H1 (cell line): ENCODE results near the gene PLA1A. TPM values are rescaled to one million over a fixed set of nuclear protein-coding genes. Genes with fewer than 3 reads are reported as not detected.

Experiments used
- CTCF ChIA-PET: fragments of 300-600 bp; sonication (Branson Sonifier 250); formaldehyde crosslinking; loops from one replicate; lab custom pipeline; 2021; ENCODE audit not compliant: partially characterized antibody; lab: Charles Lee
- POLR2A ChIA-PET: fragments of 300-600 bp; sonication (Branson Sonifier 250); formaldehyde crosslinking; loops from one replicate; lab custom pipeline; 2021; ENCODE audit warnings: inconsistent platforms; ENCODE audit not compliant: partially characterized antibody; lab: Charles Lee
- DNase-seq, 2 experiments: peaks; one replicate each; pipeline versions ENCODE4 v3.0.0 to v3.0.0-alpha.2; 2010 to 2022; ENCODE audit warnings: low spot score in 2 of 2, low read depth in 1 of 2, mixed read lengths in 1 of 2
- FAIRE-seq: peaks from 2 replicates; lab custom pipeline; 2011; peaks lifted over from hg19 to GRCh38; lab: Jason Lieb, UNC
- H2AFZ ChIP-seq: 2 replicates; pipeline ENCODE4 v1.8.1; 2012; ENCODE audit warnings: low read length, inconsistent platforms
- H2AK5ac ChIP-seq: 2 replicates; pipeline ENCODE4 v1.6.1; 2013; ENCODE audit warnings: low read depth, low read length
- H2BK120ac ChIP-seq: replicated peaks from 2 replicates; pipeline ENCODE3; 2013; ENCODE audit warnings: low read depth, low read length, inconsistent platforms
- H2BK12ac ChIP-seq: 2 replicates; pipeline ENCODE4 v1.6.1; 2013; ENCODE audit warnings: low read depth, low read length
- H2BK15ac ChIP-seq: 2 replicates; pipeline ENCODE4 v1.6.1; 2013; ENCODE audit warnings: low read length
- H2BK20ac ChIP-seq: 2 replicates; pipeline ENCODE4 v1.6.1; 2013; ENCODE audit warnings: low read length
- H2BK5ac ChIP-seq: 2 replicates; pipeline ENCODE4 v1.6.1; 2013; ENCODE audit warnings: low read depth, low read length
- H3K14ac ChIP-seq: 2 replicates; pipeline ENCODE4 v1.6.1; 2013; ENCODE audit warnings: inconsistent platforms; ENCODE audit not compliant: insufficient read length
- H3K18ac ChIP-seq: 2 replicates; pipeline ENCODE4 v1.6.1; 2013; ENCODE audit warnings: low read length; ENCODE audit errors: extremely low read depth
- H3K23ac ChIP-seq: 2 replicates; pipeline ENCODE4 v1.6.1; 2013; ENCODE audit warnings: inconsistent platforms; ENCODE audit not compliant: insufficient read length
- H3K23me2 ChIP-seq: 2 replicates; pipeline ENCODE4 v1.6.1; 2013; ENCODE audit warnings: low read depth, low read length
- H3K27ac ChIP-seq: 2 replicates; pipeline ENCODE4 v1.6.1; 2011; ENCODE audit warnings: low read depth, low read length, inconsistent platforms
- H3K27me3 ChIP-seq, 4 experiments: replicated peaks in 1 of 4; 1 replicate in 1 of 4; 2 replicates in 3 of 4; pipeline versions ENCODE4 v1.6.1 to v1.8.1; 2011 to 2013; ENCODE audit warnings: low read length in 3 of 4, mild to moderate bottlenecking in 3 of 4, inconsistent platforms in 2 of 4, mixed read lengths in 2 of 4, moderate library complexity in 1 of 4; ENCODE audit not compliant: control insufficient read depth in 3 of 4, insufficient read depth in 3 of 4; ENCODE audit errors: extremely low read depth in 1 of 4
- H3K36me3 ChIP-seq, 4 experiments: 2 replicates each; pipeline versions ENCODE4 v1.6.1 to v1.8.1; 2011 to 2013; ENCODE audit warnings: mild to moderate bottlenecking in 4 of 4, low read length in 3 of 4, moderate library complexity in 2 of 4, control low read depth in 1 of 4, inconsistent platforms in 1 of 4; ENCODE audit not compliant: insufficient read depth in 4 of 4, control insufficient read depth in 2 of 4
- H3K4ac ChIP-seq: replicated peaks from 2 replicates; pipeline ENCODE3; 2013; ENCODE audit warnings: low read length, low read depth, mixed read lengths, inconsistent platforms; ENCODE audit not compliant: insufficient read length
- H3K4me1 ChIP-seq, 4 experiments: replicated peaks in 1 of 4; 1 replicate in 1 of 4; 2 replicates in 3 of 4; pipeline versions ENCODE4 v1.6.1 to v1.8.1; 2011 to 2013; ENCODE audit warnings: low read length in 3 of 4, inconsistent platforms in 2 of 4, mixed read lengths in 1 of 4; ENCODE audit not compliant: insufficient read depth in 4 of 4, control insufficient read depth in 3 of 4
- H3K4me2 ChIP-seq, 2 experiments: 2 replicates each; pipeline versions ENCODE4 v1.6.1 to v1.8.1; 2011 to 2013; ENCODE audit warnings: low read depth in 2 of 2, low read length in 2 of 2, control low read depth in 1 of 2, inconsistent platforms in 1 of 2, mild to moderate bottlenecking in 1 of 2; ENCODE audit not compliant: insufficient read depth in 1 of 2
- H3K4me3 ChIP-seq, 4 experiments: fragments of 200-600, 300-600 bp in 1 of 4; sonication (generic), shearing (Covaris generic), sonication (Bioruptor Twin) in 1 of 4; 2 replicates each; pipeline versions ENCODE4 v1.5.1 to v1.8.1; 2011 to 2016; ENCODE audit warnings: low read length in 4 of 4, low read depth in 3 of 4, control low read depth in 2 of 4, inconsistent platforms in 2 of 4, mild to moderate bottlenecking in 2 of 4, mixed read lengths in 1 of 4, moderate library complexity in 1 of 4; ENCODE audit not compliant: insufficient read depth in 2 of 4; ENCODE audit errors: extremely low read depth in 1 of 4
- H3K56ac ChIP-seq: replicated peaks from 2 replicates; pipeline ENCODE3; 2013; ENCODE audit warnings: low read depth, mild to moderate bottlenecking, mixed read lengths, low read length, inconsistent platforms; ENCODE audit not compliant: insufficient read length
- H3K79me1 ChIP-seq: 2 replicates; pipeline ENCODE4 v1.6.1; 2013; ENCODE audit warnings: low read depth, low read length, control low read depth
- H3K79me2 ChIP-seq, 2 experiments: 2 replicates each; pipeline versions ENCODE4 v1.6.1 to v1.8.1; 2012 to 2013; ENCODE audit warnings: low read length in 2 of 2, mild to moderate bottlenecking in 2 of 2, inconsistent platforms in 1 of 2; ENCODE audit not compliant: insufficient read depth in 2 of 2, control insufficient read depth in 1 of 2
- H3K9ac ChIP-seq, 4 experiments: replicated peaks in 1 of 4; 1 replicate in 1 of 4; 2 replicates in 3 of 4; pipeline versions ENCODE4 v1.6.1 to v1.8.1; 2011 to 2013; ENCODE audit warnings: low read depth in 3 of 4, low read length in 3 of 4, control low read depth in 2 of 4, mild to moderate bottlenecking in 2 of 4, moderate library complexity in 2 of 4, inconsistent platforms in 1 of 4; ENCODE audit errors: extremely low read depth in 1 of 4
- H3K9me3 ChIP-seq, 2 experiments: 2 replicates each; pipeline versions ENCODE4 v1.6.1 to v1.8.1; 2012 to 2013; ENCODE audit warnings: mild to moderate bottlenecking in 2 of 2, moderate library complexity in 2 of 2, control low read depth in 1 of 2, inconsistent platforms in 1 of 2, low read depth in 1 of 2, low read length in 1 of 2, mixed read lengths in 1 of 2; ENCODE audit not compliant: insufficient read depth in 2 of 2
- H4K20me1 ChIP-seq, 2 experiments: replicated peaks in 1 of 2; 2 replicates each; pipeline versions ENCODE3 to v1.8.1; 2011 to 2013; ENCODE audit warnings: inconsistent platforms in 2 of 2, low read length in 2 of 2, mild to moderate bottlenecking in 1 of 2; ENCODE audit not compliant: insufficient read depth in 2 of 2, control insufficient read depth in 1 of 2
- H4K5ac ChIP-seq: 2 replicates; pipeline ENCODE4 v1.6.1; 2013; ENCODE audit warnings: low read length, low read depth, mixed read lengths, inconsistent platforms; ENCODE audit not compliant: insufficient read length
- H4K8ac ChIP-seq: 2 replicates; pipeline ENCODE4 v1.8.0; 2013; ENCODE audit warnings: mild to moderate bottlenecking, moderate library complexity, low read length, inconsistent platforms; ENCODE audit not compliant: insufficient read depth; ENCODE audit errors: extremely low read depth
- H4K91ac ChIP-seq: replicated peaks from 2 replicates; pipeline ENCODE3; 2013; ENCODE audit warnings: low read length, mixed read lengths, inconsistent platforms; ENCODE audit not compliant: insufficient read length
- CREB1 ChIP-seq: IDR thresholded peaks from 2 replicates; pipeline ENCODE4 v1.6.1; 2012; ENCODE audit warnings: inconsistent platforms
- EP300 ChIP-seq, 2 experiments: IDR thresholded peaks; 1 replicate in 1 of 2; 2 replicates in 1 of 2; pipeline ENCODE4 v1.6.1; 2011 to 2012; ENCODE audit warnings: low read depth in 2 of 2, low read length in 2 of 2, mild to moderate bottlenecking in 2 of 2, borderline replicate concordance in 1 of 2, inconsistent platforms in 1 of 2, moderate library complexity in 1 of 2
- RNF2 ChIP-seq: fragments of 200-900, 300-1000 bp; sonication (generic); IDR thresholded peaks from 2 replicates; pipeline ENCODE4 v1.7.1; 2016; ENCODE audit warnings: borderline replicate concordance, low read depth, mild to moderate bottlenecking, antibody characterized with exemption, low read length; ENCODE audit not compliant: poor library complexity, severe bottlenecking; ENCODE audit errors: missing control alignments
- SIN3A ChIP-seq, 2 experiments: IDR thresholded peaks in 1 of 2; conservative IDR thresholded peaks in 1 of 2; 2 replicates each; pipeline ENCODE4 v1.6.1; 2011 to 2012; ENCODE audit warnings: low read length in 2 of 2, improper control_type of control experiment in 1 of 2, low read depth in 1 of 2, mild to moderate bottlenecking in 1 of 2
- SRF ChIP-seq: IDR thresholded peaks from 2 replicates; pipeline ENCODE4 v1.6.1; 2011; ENCODE audit warnings: mild to moderate bottlenecking, low read depth, low read length, moderate library complexity
- TBP ChIP-seq: IDR thresholded peaks from 2 replicates; pipeline ENCODE4 v1.6.1; 2011; ENCODE audit warnings: low read depth, low read length, improper control_type of control experiment
- TEAD4 ChIP-seq: IDR thresholded peaks from 2 replicates; pipeline ENCODE4 v1.6.1; 2012; ENCODE audit warnings: low read depth, low read length, inconsistent platforms, mixed read lengths
- WGBS, 2 experiments: shearing (Covaris generic) in 1 of 2; methylation state at CpG; one replicate each; pipeline versions ENCODE4 v1.1.6 to v1.1.7; 2013 to 2015; ENCODE audit warnings: low lambda C conversion rate in 2 of 2, mixed read lengths in 2 of 2, inconsistent platforms in 1 of 2, low coverage in 1 of 2, missing lambda C conversion rate in 1 of 2; ENCODE audit not compliant: insufficient replicate concordance in 2 of 2, insufficient coverage in 1 of 2, insufficient read length in 1 of 2; ENCODE audit errors: extremely low coverage in 1 of 2, missing lambda C conversion rate in 1 of 2; 5-methylcytosine and 5-hydroxymethylcytosine counted together
- polyA plus RNA-seq, 7 experiments: library from polyadenylated mRNA; depleted of rRNA in 3 of 7; stranded (reverse) in 5 of 7; unstranded in 2 of 7; fragments of >200 nt in 5 of 7; fragments of 200-250 nt in 2 of 7; gene quantifications; 1 replicate in 5 of 7; 2 replicates in 1 of 7; 4 replicates in 1 of 7; pipeline versions ENCODE4 v1.2.1 to v1.2.3, GENCODE V29; 2011 to 2013; ENCODE audit warnings: missing spikeins in 2 of 7, mixed read lengths in 2 of 7
- total RNA-seq: library from RNA; stranded (reverse); fragmentation: NEBNext Ultra II Directional; extraction: Animal tissue kit (Norgen Biotek cat#: 25700); gene quantifications from 2 replicates; pipeline ENCODE4 v1.2.1, GENCODE V29; 2021
- TF ChIP-seq, protein P1 (sequence below): IDR thresholded peaks from 2 replicates; pipeline ENCODE4 v1.6.1; 2012; ENCODE audit warnings: low read length, inconsistent platforms

PLA1A gene
- total and polyA plus RNA-seq, 2 of the 8 experiments (the other 6 are each of a cell fraction or from before 2014, with no cell fraction given) = not detected

DNA sequence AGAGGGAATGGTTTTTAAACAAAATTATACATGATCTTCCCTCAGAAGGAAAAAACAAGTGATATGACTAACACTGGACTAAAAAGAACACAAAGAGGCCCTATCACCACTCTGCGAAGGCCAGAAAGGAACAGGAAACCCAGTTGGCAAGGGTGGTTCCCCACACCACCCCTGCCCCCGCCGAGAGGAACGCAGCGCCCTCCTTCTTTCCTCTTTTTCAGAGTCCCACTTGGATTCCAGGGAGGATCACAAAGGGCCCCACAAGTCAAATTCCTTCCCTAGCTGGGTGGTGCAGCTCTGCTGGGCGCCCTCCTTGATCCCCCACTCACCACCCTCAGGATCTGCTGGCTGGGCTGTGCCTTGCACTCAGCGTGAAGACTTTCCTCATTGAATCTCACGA, 29.8 kb downstream of the PLA1A start:
- TF ChIP-seq, protein P1, sequence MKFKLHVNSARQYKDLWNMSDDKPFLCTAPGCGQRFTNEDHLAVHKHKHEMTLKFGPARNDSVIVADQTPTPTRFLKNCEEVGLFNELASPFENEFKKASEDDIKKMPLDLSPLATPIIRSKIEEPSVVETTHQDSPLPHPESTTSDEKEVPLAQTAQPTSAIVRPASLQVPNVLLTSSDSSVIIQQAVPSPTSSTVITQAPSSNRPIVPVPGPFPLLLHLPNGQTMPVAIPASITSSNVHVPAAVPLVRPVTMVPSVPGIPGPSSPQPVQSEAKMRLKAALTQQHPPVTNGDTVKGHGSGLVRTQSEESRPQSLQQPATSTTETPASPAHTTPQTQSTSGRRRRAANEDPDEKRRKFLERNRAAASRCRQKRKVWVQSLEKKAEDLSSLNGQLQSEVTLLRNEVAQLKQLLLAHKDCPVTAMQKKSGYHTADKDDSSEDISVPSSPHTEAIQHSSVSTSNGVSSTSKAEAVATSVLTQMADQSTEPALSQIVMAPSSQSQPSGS = no peak
- TF ChIP-seq TEAD4 (0 out of 2 replicates have a peak, but pooled peaks have one; percentile 20), CREB1 (no peak), EP300 (IDR thresholded peaks at IDR 0.05; ENCODE audit: borderline replicate concordance in 1 of 2, low read depth in 2 of 2, low read length in 2 of 2) (no peak), SIN3A (conservative IDR thresholded peaks at IDR 0.05 in 1 of 2, IDR thresholded peaks at IDR 0.05 in 1 of 2; ENCODE audit: low read depth in 1 of 2, low read length in 2 of 2) (no peak), TBP (no peak), SRF (no peak), RNF2 (no peak)
- WGBS, 2 experiments = 89% methylated on average over 8 of the region's 8 CpGs; no CpG with 5 or more reads in 1 of the 2 experiments
- peaks cover 0 to 6% (median 1%) of the 10 kb centered on the region in 4 experiments; a peak in 2 of 7 replicates for H3K4me1 ChIP-seq
- no peak overlapping the region for H2AK5ac ChIP-seq
- no peaks in the 10 kb centered on the region for H3K23me2 ChIP-seq
- H3K27ac ChIP-seq = no peak overlapping the region
- H2BK5ac ChIP-seq = no peak overlapping the region
- DNase-seq = no peak
- H2BK20ac ChIP-seq = no peak overlapping the region
- no peaks in the 10 kb centered on the region for H3K79me2 ChIP-seq
- H3K9me3 ChIP-seq = no peaks in the 10 kb centered on the region
- ChIA-PET POLR2A (no interaction called here), CTCF (interaction anchor here (0.7 to 2.0 kb wide), 6 partner anchors 14 to 180 kb away, joined by 3 to 12 read pairs (median 3); no protein-coding TSS in a partner anchor)
- H3K56ac ChIP-seq = no peak overlapping the region
- H3K14ac ChIP-seq = no peak overlapping the region
- no peaks in the 10 kb centered on the region for H3K36me3 ChIP-seq
- no peak overlapping the region for H3K23ac ChIP-seq
- no peak overlapping the region for H2BK12ac ChIP-seq
- no peak overlapping the region; a peak in 1 of 4 replicates for H3K4me2 ChIP-seq
- H3K18ac ChIP-seq = 0 out of 2 replicates have a peak overlapping the region, but pooled peaks have one; percentile 7
- H3K4me3 ChIP-seq = no peak overlapping the region
- H4K5ac ChIP-seq = no peak overlapping the region
- peak overlapping the region; percentile 74 for H2AFZ ChIP-seq
- H4K91ac ChIP-seq = no peak overlapping the region
- no peak overlapping the region for H2BK15ac ChIP-seq
- FAIRE-seq = no peak
- H4K20me1 ChIP-seq = no peaks in the 10 kb centered on the region
- H3K9ac ChIP-seq = no peak overlapping the region
- H2BK120ac ChIP-seq = no peak overlapping the region
- no peaks in the 10 kb centered on the region for H3K79me1 ChIP-seq
- H4K8ac ChIP-seq = no peak overlapping the region; the same call in 1 of the 2 replicates
- H3K4ac ChIP-seq = no peak overlapping the region
- H3K27me3 ChIP-seq = no peaks in the 10 kb centered on the region
